GM12878 (cell line): ENCODE measurements around the gene AKT3. TPM values are rescaled to one million over a fixed set of nuclear protein-coding genes. Genes with fewer than 3 reads are reported as not detected.

Source experiments
- ATAC-seq: fragments of 200-7000 bp; cut with Tn5 transposase; 3 replicates; pipeline ENCODE4 v1.9.1; 2020; ENCODE audit warnings: mild to moderate bottlenecking, moderate library complexity
- BruUV-seq: library from RNA; stranded (reverse); fragments of 400-500 nt; replicated peaks from 2 replicates; lab custom pipeline; 2021; lab: Mats Ljungman, UMichigan
- CTCF ChIA-PET: fragments of 300-600 bp; sonication (Branson Sonifier 250); formaldehyde crosslinking; extraction: SDS; loops from one replicate; lab custom pipeline; 2021; ENCODE audit warnings: inconsistent platforms; lab: Yijun Ruan, JAX
- POLR2A ChIA-PET: fragments of 350-600 bp; formaldehyde crosslinking; extraction: SDS; loops from one replicate; lab custom pipeline; 2021; ENCODE audit warnings: inconsistent platforms; lab: Charles Lee
- RAD21 ChIA-PET: fragments of 300-600 bp; sonication (Branson Sonifier 250); formaldehyde crosslinking; loops from one replicate; lab custom pipeline; 2023; ENCODE audit warnings: antibody characterized with exemption; ENCODE audit not compliant: unreplicated experiment; lab: Charles Lee
- SMC1A ChIA-PET: fragments of 300-600 bp; sonication (Branson Sonifier 250); formaldehyde crosslinking; loops from one replicate; lab custom pipeline; 2023; ENCODE audit not compliant: unreplicated experiment, uncharacterized antibody; lab: Charles Lee
- DNase-seq: peaks from one replicate; pipeline ENCODE4 v3.0.0-alpha.2; 2011; ENCODE audit warnings: low read depth, low spot score
- FAIRE-seq: peaks from 3 replicates; lab custom pipeline; 2011; peaks lifted over from hg19 to GRCh38; lab: Jason Lieb, UNC
- H2AFZ ChIP-seq: 2 replicates; pipeline ENCODE4 v1.6.0; 2011; ENCODE audit warnings: low read depth, low read length, control low read depth; ENCODE audit not compliant: control insufficient read depth
- H3K27ac ChIP-seq: 2 replicates; pipeline ENCODE4 v1.5.1; 2011; ENCODE audit warnings: control low read depth; ENCODE audit not compliant: control insufficient read depth, insufficient read depth
- H3K27me3 ChIP-seq, 2 experiments: replicated peaks in 1 of 2; 2 replicates each; pipeline versions ENCODE4 v1.6.0 to v1.6.1; 2011; ENCODE audit warnings: low read length in 1 of 2; ENCODE audit not compliant: control insufficient read depth in 2 of 2, insufficient read depth in 2 of 2
- H3K36me3 ChIP-seq, 2 experiments: 2 replicates each; pipeline ENCODE4 v1.5.1; 2011; ENCODE audit warnings: low read length in 1 of 2; ENCODE audit not compliant: control insufficient read depth in 2 of 2, insufficient read depth in 2 of 2
- H3K4me1 ChIP-seq: 2 replicates; pipeline ENCODE4 v1.6.1; 2011; ENCODE audit warnings: mild to moderate bottlenecking, low read length, moderate library complexity, mixed read lengths; ENCODE audit not compliant: control insufficient read depth, insufficient read depth
- H3K4me2 ChIP-seq: 2 replicates; pipeline ENCODE4 v1.6.0; 2011; ENCODE audit warnings: control low read depth; ENCODE audit not compliant: control insufficient read depth, insufficient read depth
- H3K4me3 ChIP-seq: fragments of 200-600 bp; sonication (generic); 2 replicates; pipeline ENCODE4 v1.5.1; 2016
- H3K79me2 ChIP-seq: 2 replicates; pipeline ENCODE4 v1.6.0; 2011; ENCODE audit warnings: low read length; ENCODE audit not compliant: control insufficient read depth, insufficient read depth
- H3K9ac ChIP-seq: 2 replicates; pipeline ENCODE4 v1.8.0; 2011; ENCODE audit warnings: low read length, control low read depth, mixed read lengths; ENCODE audit not compliant: control insufficient read depth, insufficient read depth
- H3K9me3 ChIP-seq: replicated peaks from 3 replicates; pipeline ENCODE4 v1.5.1; 2011; ENCODE audit warnings: mild to moderate bottlenecking, low read length; ENCODE audit not compliant: control insufficient read depth, insufficient read depth
- H4K20me1 ChIP-seq: 2 replicates; pipeline ENCODE4 v1.6.0; 2011; ENCODE audit not compliant: control insufficient read depth, insufficient read depth
- ESRRA ChIP-seq: IDR thresholded peaks from 2 replicates; pipeline ENCODE4 v1.6.1; 2012; ENCODE audit warnings: mild to moderate bottlenecking, low read length, improper control_type of control experiment
- MYB ChIP-seq: fragments of 150-350 bp; IDR thresholded peaks from 2 replicates; pipeline ENCODE4 v1.6.1; 2014; ENCODE audit warnings: mild to moderate bottlenecking, low read depth, low read length, borderline replicate concordance
- NR2C2 ChIP-seq: IDR thresholded peaks from 2 replicates; pipeline ENCODE4 v1.6.1; 2011; ENCODE audit warnings: borderline replicate concordance, low read depth; ENCODE audit not compliant: control insufficient read depth, insufficient read length
- NRF1 ChIP-seq: conservative IDR thresholded peaks from 2 replicates; pipeline ENCODE4 v1.6.1; 2011; ENCODE audit warnings: mild to moderate bottlenecking, low read depth, low read length, improper control_type of control experiment
- SMC3 ChIP-seq: IDR thresholded peaks from 2 replicates; pipeline ENCODE4 v1.6.1; 2011; ENCODE audit warnings: low read length, improper control_type of control experiment, borderline replicate concordance
- WRNIP1 ChIP-seq: IDR thresholded peaks from 2 replicates; pipeline ENCODE4 v1.6.1; 2011; ENCODE audit warnings: low read depth, low read length, improper control_type of control experiment, borderline replicate concordance
- ZZZ3 ChIP-seq: IDR thresholded peaks from 2 replicates; pipeline ENCODE4 v1.6.1; 2011; ENCODE audit warnings: low read depth; ENCODE audit not compliant: control insufficient read depth, insufficient read length
- WGBS: methylation state at CpG from one replicate; pipeline ENCODE4 v1.1.6; 2016; ENCODE audit warnings: low lambda C conversion rate; ENCODE audit not compliant: insufficient replicate concordance, insufficient coverage; ENCODE audit errors: missing lambda C conversion rate; 5-methylcytosine and 5-hydroxymethylcytosine counted together
- in situ Hi-C: fragments of 300-500 bp; cut with MboI; formaldehyde crosslinking; loops from 9 replicates; pipeline ENCODE4 v1.14.3; 2018; ENCODE audit warnings: mixed read lengths
- intact Hi-C: fragments of 100-400 bp; cut with micrococcal nuclease; formaldehyde crosslinking; loops from one replicate; pipeline ENCODE4 v1.14.2; 2022; ENCODE audit not compliant: unreplicated experiment
- polyA plus RNA-seq, 11 experiments: library from polyadenylated mRNA; depleted of rRNA in 4 of 11; unstranded in 6 of 11; stranded (reverse) in 5 of 11; fragments of >200 nt; fragmentation: Nextera tagmentation in 4 of 11; fragmentation: Illumina TruSeq in 1 of 11; extraction: Ambion mirVana in 4 of 11; extraction: Trizol in 1 of 11; gene quantifications; 1 replicate in 1 of 11; 2 replicates in 10 of 11; pipeline versions ENCODE4 v1.2.1 to v1.2.3, GENCODE V29; 2011 to 2016; ENCODE audit warnings: inconsistent platforms in 2 of 11, missing spikeins in 2 of 11, low read depth in 1 of 11
- total RNA-seq, 4 experiments: library from RNA; depleted of rRNA in 3 of 4; stranded (reverse); fragments of >200 nt in 3 of 4; fragmentation: Illumina TruSeq in 1 of 4; extraction: Trizol in 1 of 4; gene quantifications; 2 replicates each; pipeline versions ENCODE4 v1.2.1 to v1.2.3, GENCODE V29; 2013 to 2021
- TF ChIP-seq, protein P1 (sequence below): fragments of 450-650 bp; IDR thresholded peaks from 2 replicates; pipeline ENCODE4 v1.6.1; 2016; ENCODE audit warnings: mild to moderate bottlenecking
- TF ChIP-seq, protein P2 (sequence below): fragments of 450-650 bp; IDR thresholded peaks from 2 replicates; pipeline ENCODE4 v1.6.1; 2017; ENCODE audit warnings: borderline replicate concordance
- TF ChIP-seq, protein P3 (sequence below): IDR thresholded peaks from 2 replicates; pipeline ENCODE4 v1.6.1; 2012; ENCODE audit warnings: low read length, inconsistent platforms

AKT3 gene
- total and polyA plus RNA-seq, 10 of the 15 experiments (the other 5 are each of a cell fraction or from before 2014, with no cell fraction given) = 0.03 to 0.56 (median 0.19) TPM

DNA sequence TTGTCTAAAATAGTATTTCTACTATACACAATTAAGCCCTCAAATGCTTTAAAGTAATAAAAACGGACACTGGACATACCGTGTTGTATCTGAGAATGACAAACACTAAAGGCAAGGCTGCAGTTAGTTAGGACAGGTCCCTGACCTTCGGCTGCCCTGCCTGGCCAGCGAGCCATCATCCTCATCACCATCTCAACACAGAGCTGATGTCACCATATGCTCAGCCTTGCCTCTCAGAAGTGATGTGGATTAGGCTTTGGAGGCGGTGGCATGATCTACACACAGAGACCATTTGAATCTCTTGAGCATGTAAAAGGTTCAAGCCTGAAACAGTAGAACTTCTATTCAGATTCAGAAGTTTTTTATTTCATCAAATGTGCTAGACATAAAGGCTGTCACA, 349.5 kb downstream of the AKT3 start:
- RAD21 ChIA-PET = no interaction called here
- WGBS = 86% methylated on average over 5 of the region's 5 CpGs
- BruUV-seq = no TSS peak
- ATAC-seq = no peak
- in situ Hi-C loops (no loop called here), intact Hi-C loops (no loop called here)
- TF ChIP-seq, protein P1, sequence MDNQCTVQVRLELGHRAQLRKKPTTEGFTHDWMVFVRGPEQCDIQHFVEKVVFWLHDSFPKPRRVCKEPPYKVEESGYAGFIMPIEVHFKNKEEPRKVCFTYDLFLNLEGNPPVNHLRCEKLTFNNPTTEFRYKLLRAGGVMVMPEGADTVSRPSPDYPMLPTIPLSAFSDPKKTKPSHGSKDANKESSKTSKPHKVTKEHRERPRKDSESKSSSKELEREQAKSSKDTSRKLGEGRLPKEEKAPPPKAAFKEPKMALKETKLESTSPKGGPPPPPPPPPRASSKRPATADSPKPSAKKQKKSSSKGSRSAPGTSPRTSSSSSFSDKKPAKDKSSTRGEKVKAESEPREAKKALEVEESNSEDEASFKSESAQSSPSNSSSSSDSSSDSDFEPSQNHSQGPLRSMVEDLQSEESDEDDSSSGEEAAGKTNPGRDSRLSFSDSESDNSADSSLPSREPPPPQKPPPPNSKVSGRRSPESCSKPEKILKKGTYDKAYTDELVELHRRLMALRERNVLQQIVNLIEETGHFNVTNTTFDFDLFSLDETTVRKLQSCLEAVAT = no peak
- TF ChIP-seq, protein P2, sequence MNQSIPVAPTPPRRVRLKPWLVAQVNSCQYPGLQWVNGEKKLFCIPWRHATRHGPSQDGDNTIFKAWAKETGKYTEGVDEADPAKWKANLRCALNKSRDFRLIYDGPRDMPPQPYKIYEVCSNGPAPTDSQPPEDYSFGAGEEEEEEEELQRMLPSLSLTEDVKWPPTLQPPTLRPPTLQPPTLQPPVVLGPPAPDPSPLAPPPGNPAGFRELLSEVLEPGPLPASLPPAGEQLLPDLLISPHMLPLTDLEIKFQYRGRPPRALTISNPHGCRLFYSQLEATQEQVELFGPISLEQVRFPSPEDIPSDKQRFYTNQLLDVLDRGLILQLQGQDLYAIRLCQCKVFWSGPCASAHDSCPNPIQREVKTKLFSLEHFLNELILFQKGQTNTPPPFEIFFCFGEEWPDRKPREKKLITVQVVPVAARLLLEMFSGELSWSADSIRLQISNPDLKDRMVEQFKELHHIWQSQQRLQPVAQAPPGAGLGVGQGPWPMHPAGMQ = no peak
- no peak for TF ChIP-seq NRF1
- TF ChIP-seq WRNIP1 = no peak
- TF ChIP-seq MYB = no peak
- TF ChIP-seq, protein P3, sequence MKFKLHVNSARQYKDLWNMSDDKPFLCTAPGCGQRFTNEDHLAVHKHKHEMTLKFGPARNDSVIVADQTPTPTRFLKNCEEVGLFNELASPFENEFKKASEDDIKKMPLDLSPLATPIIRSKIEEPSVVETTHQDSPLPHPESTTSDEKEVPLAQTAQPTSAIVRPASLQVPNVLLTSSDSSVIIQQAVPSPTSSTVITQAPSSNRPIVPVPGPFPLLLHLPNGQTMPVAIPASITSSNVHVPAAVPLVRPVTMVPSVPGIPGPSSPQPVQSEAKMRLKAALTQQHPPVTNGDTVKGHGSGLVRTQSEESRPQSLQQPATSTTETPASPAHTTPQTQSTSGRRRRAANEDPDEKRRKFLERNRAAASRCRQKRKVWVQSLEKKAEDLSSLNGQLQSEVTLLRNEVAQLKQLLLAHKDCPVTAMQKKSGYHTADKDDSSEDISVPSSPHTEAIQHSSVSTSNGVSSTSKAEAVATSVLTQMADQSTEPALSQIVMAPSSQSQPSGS = no peak
- TF ChIP-seq NR2C2 = no peak
- TF ChIP-seq SMC3 = no peak
- TF ChIP-seq ESRRA = no peak
- TF ChIP-seq ZZZ3 = no peak
- no peaks in the 10 kb centered on the region for H3K79me2 ChIP-seq
- H3K4me1 ChIP-seq = no peaks in the 10 kb centered on the region
- no peak overlapping the region for H3K4me2 ChIP-seq
- H4K20me1 ChIP-seq = no peaks in the 10 kb centered on the region
- H3K9me3 ChIP-seq = no peaks in the 10 kb centered on the region
- CTCF ChIA-PET = no interaction called here
- no peak overlapping the region for H2AFZ ChIP-seq
- H3K4me3 ChIP-seq = no peak overlapping the region
- H3K9ac ChIP-seq = no peak overlapping the region
- SMC1A ChIA-PET = interaction anchor here (0.6 to 1.5 kb wide), 2 partner anchors 67 to 157 kb away, joined by 3 to 5 read pairs; no protein-coding TSS in a partner anchor
- H3K36me3 ChIP-seq = no peaks in the 10 kb centered on the region; a peak in 1 of 4 replicates
- DNase-seq = no peak
- POLR2A ChIA-PET = no interaction called here
- FAIRE-seq = no peak
- no peaks in the 10 kb centered on the region for H3K27me3 ChIP-seq
- H3K27ac ChIP-seq = no peak overlapping the region
